ENCODE measurements around the gene ZFAND6.

Gene ZFAND6

GRCh38 chr15:80171787-80172186 is 112.3 kb downstream of the ZFAND6 start:
- no peak for TF ChIP-seq CTCF (IDR thresholded peaks at IDR 0.05; ENCODE audit: low read depth, low read length)
- DNase-seq (ENCODE audit: low read depth in 2 of 2) = no peak
- H3K4me3 ChIP-seq (replicated peaks in 1 of 2; ENCODE audit: low read depth in 2 of 2, low read length in 2 of 2) = no peak overlapping the region

- no peak overlapping the region for H3K4me3 ChIP-seq (replicated peaks in 1 of 2; ENCODE audit: low read depth in 2 of 2, low read length in 2 of 2)
- no peak for TF ChIP-seq CTCF (IDR thresholded peaks at IDR 0.05; ENCODE audit: low read depth, low read length)
- no peak for DNase-seq (ENCODE audit: low read depth in 2 of 2)
These were observed 112.9 kb downstream of the ZFAND6 start for GRCh38 chr15:80172401-80172800.

GRCh38 chr15:80173022-80173759 is 113.7 kb downstream of the ZFAND6 start:
- peak; percentile 83 for TF ChIP-seq CTCF (IDR thresholded peaks at IDR 0.05; ENCODE audit: low read depth, low read length)

GRCh38 chr15:80174017-80174746 is 114.7 kb downstream of the ZFAND6 start:
- DNase-seq (ENCODE audit: low read depth in 2 of 2) = peak; percentile 70 to 88
- no peak for TF ChIP-seq CTCF (IDR thresholded peaks at IDR 0.05; ENCODE audit: low read depth, low read length)
- no peak overlapping the region for H3K4me3 ChIP-seq (replicated peaks in 1 of 2; ENCODE audit: low read depth in 2 of 2, low read length in 2 of 2)

More at GRCh38 chr15:80173022-80173759, 113.7 kb downstream of the ZFAND6 start:
- H3K4me3 ChIP-seq (replicated peaks in 1 of 2; ENCODE audit: low read depth in 2 of 2, low read length in 2 of 2) = no peak overlapping the region
- DNase-seq (ENCODE audit: low read depth in 2 of 2) = peak; percentile 66 to 72

GRCh38 chr15:80175436-80175835 is 116.0 kb downstream of the ZFAND6 start:
- H3K4me3 ChIP-seq (replicated peaks in 1 of 2; ENCODE audit: low read depth in 2 of 2, low read length in 2 of 2) = no peak overlapping the region
- no peak for TF ChIP-seq CTCF (IDR thresholded peaks at IDR 0.05; ENCODE audit: low read depth, low read length)
- DNase-seq (ENCODE audit: low read depth in 2 of 2) = no peak

GRCh38 chr15:80176443-80176842 is 117.0 kb downstream of the ZFAND6 start:
- no peak for TF ChIP-seq CTCF (IDR thresholded peaks at IDR 0.05; ENCODE audit: low read depth, low read length)
- H3K4me3 ChIP-seq (replicated peaks in 1 of 2; ENCODE audit: low read depth in 2 of 2, low read length in 2 of 2) = no peak overlapping the region
- DNase-seq (ENCODE audit: low read depth in 2 of 2) = no peak

Measured in cardiac fibroblast (primary cell).